ENCODE data around the gene STXBP6.

DNA sequence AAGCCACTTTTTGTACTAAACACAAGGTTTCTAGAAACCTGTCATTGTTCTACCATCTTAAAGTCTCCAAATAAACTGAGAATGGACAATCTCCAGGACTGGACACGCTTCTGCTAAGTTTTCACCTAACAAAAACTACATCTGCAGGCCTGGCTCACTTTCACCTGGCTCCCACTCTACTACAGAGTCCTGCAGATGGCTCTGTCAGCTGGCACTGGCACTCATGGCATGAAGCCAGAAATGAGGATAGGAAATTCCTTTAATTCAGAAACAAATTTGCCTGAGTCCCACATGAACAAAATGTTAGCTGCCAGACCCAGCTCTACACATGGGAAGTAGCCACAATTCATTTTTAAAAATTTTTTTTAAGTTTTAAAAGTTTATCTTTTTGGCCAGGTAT is 42.1 kb downstream of the STXBP6 start:
- TF ChIP-seq KLF16 (tag by site-specific recombination; IDR thresholded peaks at IDR 0.05) (no peak), ZNF274 (IDR thresholded peaks at IDR 0.05; ENCODE audit: low read length) (no peak), ZNF274 (tag by site-specific recombination; IDR thresholded peaks at IDR 0.05; ENCODE audit: borderline replicate concordance) (no peak), GLIS2 (tag by site-specific recombination; IDR thresholded peaks at IDR 0.05) (no peak), CTCF (tag by site-specific recombination; IDR thresholded peaks at IDR 0.05) (no peak), YY1 (tag by site-specific recombination; IDR thresholded peaks at IDR 0.05) (no peak)
- TF ChIP-seq, protein P1, sequence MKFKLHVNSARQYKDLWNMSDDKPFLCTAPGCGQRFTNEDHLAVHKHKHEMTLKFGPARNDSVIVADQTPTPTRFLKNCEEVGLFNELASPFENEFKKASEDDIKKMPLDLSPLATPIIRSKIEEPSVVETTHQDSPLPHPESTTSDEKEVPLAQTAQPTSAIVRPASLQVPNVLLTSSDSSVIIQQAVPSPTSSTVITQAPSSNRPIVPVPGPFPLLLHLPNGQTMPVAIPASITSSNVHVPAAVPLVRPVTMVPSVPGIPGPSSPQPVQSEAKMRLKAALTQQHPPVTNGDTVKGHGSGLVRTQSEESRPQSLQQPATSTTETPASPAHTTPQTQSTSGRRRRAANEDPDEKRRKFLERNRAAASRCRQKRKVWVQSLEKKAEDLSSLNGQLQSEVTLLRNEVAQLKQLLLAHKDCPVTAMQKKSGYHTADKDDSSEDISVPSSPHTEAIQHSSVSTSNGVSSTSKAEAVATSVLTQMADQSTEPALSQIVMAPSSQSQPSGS (tag by site-specific recombination; IDR thresholded peaks at IDR 0.05; ENCODE audit: low read depth) = no peak
- TF ChIP-seq, protein P2, sequence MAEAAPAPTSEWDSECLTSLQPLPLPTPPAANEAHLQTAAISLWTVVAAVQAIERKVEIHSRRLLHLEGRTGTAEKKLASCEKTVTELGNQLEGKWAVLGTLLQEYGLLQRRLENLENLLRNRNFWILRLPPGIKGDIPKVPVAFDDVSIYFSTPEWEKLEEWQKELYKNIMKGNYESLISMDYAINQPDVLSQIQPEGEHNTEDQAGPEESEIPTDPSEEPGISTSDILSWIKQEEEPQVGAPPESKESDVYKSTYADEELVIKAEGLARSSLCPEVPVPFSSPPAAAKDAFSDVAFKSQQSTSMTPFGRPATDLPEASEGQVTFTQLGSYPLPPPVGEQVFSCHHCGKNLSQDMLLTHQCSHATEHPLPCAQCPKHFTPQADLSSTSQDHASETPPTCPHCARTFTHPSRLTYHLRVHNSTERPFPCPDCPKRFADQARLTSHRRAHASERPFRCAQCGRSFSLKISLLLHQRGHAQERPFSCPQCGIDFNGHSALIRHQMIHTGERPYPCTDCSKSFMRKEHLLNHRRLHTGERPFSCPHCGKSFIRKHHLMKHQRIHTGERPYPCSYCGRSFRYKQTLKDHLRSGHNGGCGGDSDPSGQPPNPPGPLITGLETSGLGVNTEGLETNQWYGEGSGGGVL (tag by site-specific recombination; IDR thresholded peaks at IDR 0.05) = no peak
- TF ChIP-seq, protein P3, sequence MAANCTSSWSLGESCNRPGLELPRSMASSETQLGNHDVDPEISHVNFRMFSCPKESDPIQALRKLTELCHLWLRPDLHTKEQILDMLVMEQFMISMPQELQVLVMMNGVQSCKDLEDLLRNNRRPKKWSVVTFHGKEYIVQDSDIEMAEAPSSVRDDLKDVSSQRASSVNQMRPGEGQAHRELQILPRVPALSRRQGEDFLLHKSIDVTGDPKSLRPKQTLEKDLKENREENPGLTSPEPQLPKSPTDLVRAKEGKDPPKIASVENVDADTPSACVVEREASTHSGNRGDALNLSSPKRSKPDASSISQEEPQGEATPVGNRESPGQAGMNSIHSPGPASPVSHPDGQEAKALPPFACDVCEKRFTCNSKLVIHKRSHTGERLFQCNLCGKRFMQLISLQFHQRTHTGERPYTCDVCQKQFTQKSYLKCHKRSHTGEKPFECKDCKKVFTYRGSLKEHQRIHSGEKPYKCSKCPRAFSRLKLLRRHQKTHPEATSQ (tag by site-specific recombination; IDR thresholded peaks at IDR 0.05) = no peak

All from HEK293 (cell line).